Islet precursor cell (in vitro differentiated cells): ENCODE results near the gene KCNJ9.

Source experiments
- DNase-seq: peaks from one replicate; pipeline ENCODE4 v3.0.0-alpha.2; 2018

The KCNJ9 gene

DNA sequence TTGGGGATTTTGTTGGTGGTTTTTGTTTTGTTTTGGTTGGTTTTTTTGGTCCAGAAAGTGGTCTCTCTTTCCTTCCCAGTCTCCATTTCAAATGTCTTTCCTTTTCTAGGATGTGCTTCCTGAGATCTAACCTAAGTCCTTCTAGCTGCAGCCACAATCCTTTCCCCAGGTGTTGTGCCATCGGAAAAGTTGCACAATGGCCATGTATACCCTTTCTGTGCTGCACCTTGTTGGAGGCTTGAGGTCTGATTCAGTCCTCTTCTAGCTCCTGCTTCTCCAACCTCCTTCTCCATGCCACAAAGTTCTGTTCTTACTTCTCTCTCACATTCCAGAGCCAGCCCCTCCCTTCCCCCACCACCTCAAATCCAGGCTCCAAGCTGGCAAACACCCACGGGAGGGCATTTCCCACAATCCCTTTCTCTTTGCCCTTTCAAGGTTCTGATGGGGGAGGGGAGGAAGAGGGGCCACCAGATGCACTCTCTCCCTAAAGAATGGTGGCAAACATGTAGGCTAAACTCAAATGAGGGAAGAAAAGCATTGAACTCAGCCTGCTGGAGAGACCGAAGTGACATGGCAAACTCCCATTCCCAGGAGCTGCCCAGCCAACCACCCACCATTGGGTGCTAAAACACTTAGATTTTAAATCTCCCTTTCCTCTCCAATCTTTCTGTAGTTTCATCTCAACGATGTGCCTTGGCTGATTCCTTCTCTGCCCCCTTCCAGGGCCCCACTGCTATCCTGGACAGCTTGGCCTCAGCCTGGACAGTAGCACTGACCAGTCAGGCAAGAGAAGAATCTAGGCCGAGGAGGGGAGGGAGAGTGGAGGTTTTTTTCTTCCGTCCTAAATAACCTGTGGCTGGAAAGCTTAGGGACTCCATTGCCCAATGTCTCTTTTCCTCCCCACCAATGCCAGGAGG lies 14.3 kb upstream of the KCNJ9 start:
- no peak for DNase-seq

DNA sequence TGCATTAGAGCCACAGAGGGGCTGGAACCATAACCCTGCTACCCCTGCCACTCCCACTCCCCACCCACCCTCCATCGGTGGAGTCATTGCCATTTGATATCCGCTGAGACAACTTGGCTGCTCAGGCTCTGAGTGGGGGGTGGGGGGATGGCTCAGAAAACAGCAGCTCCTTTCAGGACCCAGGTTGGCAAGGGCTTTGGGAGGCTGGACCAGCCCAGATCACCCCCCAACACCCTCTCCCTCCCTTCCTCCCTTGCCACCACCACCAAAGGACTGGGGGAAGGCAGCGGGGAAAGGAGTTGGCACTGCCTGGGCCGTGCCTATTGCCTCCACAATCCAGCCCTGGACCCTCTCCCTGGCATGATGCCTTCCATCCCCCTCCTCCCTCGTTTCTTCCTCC lies 13.1 kb upstream of the KCNJ9 start:
- no peak for DNase-seq

DNA sequence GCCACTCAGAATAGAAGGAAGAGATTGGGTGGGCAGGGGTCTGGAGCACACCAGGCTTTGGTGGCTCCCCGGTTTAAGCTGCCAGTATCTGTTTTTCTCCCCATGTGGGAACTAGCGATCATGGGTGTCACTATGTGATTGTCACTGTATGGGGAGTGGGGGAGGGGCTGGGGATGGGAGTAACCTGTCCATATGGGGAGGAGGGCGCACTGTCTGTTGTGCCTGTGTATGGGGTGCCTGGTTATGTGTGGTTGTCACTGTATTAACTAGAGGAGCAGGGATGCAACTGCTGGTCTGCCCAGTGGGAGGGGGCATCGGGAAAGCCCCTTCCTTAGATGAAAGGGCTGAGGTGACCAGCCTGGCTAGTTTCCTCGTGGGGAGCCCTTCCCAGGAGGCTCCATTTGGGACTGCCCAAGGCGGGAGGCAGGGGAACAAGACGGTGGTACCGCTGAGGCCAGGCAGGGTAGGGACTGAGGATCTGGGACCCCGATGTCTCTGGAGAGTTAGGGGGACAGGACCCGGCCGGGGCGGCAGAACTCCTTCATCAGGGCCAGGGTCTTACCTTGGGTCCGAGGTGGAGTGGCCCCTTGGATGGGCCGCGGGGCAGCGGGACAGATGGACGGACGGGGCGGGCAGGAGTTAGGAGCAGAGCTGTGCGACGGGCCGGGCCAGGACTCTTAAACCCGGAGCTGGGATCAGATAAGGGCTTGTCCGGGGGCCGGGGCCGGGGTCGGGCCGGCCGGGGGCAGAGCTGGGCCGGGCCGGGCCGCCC lies 11.7 kb upstream of the KCNJ9 start, which contains the start of gene KCNJ10:
Gene KCNJ10, minus strand, starts transcription at position 701 of the 772 bp plus-strand sequence. CDS start 27,628 bp downstream, outside the sequence.
- DNase-seq = no peak

DNA sequence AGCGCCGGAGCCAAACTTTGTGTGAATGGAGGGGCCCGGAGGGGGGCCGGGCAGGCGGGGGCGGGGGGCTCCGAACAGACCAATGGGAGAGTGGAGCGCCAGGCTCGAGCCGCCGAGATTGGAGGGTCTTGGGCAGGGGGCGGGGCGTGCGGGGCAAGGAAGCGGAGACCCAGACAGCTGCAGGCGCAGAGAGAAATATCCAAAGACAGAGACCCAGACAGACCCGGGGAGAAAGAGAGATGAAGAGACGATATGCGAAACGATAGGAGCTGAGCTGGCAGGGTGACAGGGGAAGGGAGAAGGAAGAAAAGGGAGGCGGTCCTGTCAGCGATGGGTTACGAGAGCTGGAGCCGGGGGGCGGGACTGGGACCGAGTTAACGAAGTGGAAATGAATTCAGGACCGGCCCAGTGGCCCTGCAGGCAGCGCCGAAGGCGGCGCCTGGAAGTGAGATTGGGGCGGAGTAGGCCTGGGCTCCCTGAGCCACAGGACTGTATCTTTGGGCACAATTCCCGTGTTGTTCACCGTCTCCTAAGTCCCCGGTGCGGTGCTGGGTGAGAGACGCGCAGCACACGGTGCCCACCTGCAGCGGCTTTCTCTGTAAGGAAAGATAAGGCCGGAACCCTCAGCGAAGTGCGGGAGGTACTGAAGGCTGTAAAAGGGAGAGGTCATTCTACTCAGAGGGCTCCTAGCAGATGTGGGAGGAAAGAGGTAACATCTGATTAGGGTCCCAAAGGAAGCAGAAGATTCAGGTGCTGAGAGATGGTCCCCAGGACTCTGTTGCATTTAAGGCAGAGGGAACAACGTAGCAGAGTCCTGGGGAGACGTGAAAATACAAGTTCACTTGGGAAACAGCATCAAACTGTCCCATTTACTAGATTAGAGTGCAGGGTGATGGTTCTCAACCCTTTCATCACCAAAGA lies 10.8 kb upstream of the KCNJ9 start:
- peak; percentile 94 for DNase-seq

DNA sequence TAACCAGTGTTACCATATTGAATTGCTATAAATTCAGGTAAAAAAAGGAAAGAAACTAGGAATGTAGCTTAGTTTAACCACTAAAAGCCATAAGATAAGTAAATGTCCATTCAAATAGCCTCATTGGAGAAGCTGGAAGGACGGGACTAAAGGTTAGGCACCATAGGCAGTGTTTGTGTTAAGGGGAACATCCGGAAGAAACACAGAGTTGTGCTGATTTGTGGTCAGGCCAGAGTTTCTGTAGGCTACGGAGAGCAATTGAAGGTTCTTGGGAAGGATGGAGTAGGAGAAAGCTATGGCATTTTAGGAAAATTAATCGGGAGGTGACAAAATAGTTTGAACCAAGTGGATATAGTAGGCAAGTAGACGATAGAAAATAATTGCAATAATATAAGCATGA lies 10.0 kb upstream of the KCNJ9 start:
- DNase-seq = no peak

DNA sequence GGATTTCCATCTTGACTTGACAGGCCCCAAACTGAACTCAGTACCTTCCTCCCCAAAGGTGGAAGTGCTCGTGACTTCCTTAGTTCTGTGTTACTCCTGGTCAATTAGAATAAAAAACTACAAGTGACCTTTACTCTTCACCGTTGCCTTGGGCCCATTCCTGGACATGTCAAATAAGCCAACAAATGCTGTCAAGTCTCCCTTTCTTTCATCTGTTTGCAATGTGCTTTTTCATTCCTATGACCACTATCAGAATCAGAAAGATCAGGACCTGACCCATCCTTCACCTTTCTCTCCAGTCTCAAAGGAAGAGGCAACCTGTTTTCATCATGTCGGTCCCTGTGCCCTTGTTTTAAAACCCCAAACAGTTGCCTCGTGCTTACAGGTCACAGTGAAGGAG lies 6.5 kb upstream of the KCNJ9 start:
- DNase-seq = no peak

DNA sequence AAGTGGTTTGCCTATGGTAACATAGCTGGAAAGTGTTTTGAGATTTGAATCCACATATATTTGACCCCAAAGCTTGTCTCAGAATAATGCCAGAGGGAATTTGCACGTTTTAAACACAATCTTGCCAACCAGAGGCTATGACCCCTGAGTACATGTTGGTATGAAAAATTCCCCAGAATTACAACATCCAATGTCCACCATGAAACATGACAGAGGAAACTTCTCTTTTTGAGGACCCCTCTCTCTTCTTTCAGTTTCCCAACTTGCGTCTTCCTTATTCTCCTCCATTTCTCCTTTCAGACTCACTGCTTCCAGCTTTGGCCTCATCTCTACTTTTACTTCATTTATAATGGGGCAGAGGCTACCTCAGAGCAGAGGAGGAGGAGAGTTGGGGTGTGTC lies 5.5 kb upstream of the KCNJ9 start:
- no peak for DNase-seq

DNA sequence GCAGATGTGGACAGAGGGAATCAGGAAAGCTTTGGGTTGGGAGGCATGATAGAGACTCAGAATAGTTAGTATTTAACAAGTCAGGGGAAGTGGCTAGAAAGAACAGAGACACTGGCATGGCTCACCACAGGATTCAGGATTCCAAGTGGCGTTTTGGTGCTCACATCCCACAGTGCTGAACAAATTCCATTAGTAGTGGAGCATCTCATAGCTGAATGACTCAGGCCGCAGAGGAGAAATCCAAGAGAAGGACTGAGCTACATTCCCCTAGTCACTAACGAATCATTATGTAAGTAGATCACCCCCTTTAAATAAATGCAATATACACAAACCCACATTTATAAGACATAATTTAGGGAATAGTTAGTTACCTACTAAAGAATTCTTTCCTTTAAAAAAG lies 5.0 kb upstream of the KCNJ9 start:
- no peak for DNase-seq

DNA sequence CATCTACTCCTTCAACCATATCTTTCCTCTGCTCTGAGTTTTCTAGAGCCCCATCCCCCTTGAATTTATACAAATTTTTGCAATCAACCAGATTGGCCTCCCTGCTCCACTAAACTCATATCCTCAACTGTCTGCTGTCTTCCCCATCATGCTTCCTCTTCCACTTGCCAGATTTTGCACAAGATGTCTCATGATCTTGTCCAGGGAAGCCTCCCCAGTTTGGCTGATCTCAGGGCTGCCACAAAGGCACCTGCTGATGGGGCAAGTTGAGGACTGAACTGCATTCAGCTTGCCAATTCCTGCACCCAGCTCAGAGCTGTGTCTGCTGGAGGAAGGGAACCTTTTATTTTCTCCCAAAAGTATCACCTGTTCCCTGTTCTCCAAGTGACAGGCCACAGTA lies 3.9 kb upstream of the KCNJ9 start:
- no peak for DNase-seq

DNA sequence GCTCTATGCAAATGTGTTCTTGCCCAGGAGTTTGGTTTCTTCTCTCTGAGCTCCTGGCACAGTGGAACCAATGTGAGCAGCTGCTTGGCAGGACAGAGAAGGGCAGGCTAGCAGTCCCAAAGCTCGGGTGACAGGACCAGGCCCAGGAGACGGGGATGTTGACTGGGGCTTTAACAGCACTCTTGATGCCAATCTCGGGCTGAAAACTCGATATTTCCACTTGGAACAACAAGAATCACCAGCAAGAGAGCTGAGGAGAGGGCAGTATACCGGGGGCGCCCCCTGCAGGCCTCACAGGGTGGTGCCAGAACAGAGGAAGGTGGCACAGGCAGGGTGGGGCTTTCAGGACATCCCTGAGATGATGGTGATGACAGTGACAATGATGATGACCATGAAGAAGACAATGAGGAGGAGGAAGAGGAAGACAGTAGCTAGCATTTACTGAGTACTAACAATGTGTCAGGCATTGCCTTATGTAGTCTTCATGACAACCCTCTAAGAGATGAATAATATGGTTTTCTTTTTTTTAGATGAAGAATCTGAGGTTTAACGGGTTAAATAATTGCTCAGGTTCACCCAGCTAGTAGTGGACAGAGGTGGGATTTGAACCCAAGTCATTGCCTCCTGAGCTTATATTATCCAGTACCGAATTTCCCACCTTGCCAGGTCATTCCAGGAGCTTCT lies 2.7 kb upstream of the KCNJ9 start:
- DNase-seq = peak; percentile 71

DNA sequence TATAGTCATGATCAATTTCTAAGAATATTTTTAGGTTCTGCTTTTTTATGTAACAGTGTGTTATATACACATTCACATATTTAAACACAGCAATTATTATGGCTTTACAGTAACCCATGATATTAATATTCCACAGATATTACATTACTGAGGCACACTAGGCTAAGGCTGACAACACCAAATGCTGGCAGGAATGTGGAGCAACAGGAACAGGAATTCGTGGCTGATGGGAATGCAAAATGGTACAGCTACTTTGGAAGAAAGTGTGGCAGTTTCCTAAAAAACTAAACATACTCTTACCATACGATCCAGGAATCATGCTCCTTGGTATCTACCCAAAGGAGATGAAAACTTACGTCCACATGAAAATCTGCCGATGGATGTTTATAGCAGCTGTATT lies 1.9 kb upstream of the KCNJ9 start:
- DNase-seq = no peak

DNA sequence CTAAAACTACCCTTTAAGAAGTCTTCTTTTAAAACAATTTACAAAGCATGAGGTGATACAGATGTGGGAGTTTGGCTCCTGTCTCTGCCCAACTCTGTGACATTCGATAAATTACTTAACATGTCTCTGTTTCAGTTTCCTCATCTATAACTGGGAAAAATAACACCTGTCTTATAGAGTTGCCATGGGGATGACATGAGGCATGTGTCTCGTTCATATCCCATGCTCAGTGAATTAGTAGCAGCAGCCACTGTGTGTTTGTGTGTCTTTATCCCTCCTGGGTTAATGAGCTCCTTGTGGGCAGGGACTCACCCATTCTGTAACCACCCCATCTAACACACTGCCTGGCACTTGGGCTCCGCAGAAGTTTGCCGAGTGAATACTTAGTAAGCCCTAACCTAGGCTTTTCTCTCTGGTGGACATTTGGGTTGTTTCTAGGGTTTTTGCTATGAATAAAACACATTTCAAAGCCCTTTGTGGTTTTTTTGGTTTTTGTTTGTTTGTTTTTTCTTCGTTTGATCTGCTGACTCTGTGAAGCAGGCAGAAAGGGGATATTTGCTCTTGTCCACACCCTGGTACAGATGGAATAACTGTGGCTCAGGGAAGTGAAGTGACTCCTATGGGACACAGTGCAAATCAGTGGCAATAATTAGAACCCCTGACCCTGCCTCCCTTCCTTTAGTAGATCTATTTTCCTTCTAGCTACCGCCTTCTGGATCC lies 797 bp upstream of the KCNJ9 start:
- no peak for DNase-seq

DNA sequence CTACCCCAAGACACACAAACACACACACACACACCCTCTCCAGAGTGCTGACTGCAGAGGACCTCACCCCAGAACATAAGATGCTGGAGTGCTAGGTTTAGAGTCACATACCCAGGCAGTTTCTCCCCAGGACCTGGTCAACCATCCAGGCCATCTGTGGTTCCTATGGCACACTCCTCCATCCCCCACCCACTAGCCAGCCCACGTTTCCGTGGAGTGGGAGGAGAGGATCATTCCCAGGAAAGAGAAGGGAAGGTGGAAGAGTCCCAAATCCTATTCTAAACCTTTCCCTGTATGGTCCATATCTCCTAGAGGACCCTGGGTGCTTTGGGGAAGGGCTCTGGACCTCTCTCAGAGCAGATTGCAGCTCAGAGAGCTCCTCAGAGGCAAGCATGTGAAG lies 1.1 kb downstream of the KCNJ9 start:
- DNase-seq = no peak

DNA sequence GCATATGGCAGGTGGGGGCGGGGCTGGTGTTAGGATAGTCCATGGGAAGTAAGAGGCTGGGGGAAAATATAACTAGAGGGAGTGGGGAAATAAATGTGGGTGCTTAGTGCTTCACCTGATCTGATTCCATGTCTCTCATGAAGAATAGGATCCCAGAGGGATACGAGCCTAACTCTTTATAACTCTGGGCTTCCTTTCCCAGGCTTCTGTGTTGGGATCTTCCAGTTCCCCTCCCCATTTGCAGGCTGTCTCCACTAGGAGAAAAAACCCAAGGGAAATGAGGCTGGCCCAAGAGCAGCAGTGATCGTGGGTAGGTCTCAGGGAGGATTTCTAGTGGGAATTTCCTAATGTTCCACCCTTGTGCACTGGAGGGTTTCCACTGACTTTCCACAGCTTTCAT lies 1.6 kb downstream of the KCNJ9 start:
- no peak for DNase-seq

DNA sequence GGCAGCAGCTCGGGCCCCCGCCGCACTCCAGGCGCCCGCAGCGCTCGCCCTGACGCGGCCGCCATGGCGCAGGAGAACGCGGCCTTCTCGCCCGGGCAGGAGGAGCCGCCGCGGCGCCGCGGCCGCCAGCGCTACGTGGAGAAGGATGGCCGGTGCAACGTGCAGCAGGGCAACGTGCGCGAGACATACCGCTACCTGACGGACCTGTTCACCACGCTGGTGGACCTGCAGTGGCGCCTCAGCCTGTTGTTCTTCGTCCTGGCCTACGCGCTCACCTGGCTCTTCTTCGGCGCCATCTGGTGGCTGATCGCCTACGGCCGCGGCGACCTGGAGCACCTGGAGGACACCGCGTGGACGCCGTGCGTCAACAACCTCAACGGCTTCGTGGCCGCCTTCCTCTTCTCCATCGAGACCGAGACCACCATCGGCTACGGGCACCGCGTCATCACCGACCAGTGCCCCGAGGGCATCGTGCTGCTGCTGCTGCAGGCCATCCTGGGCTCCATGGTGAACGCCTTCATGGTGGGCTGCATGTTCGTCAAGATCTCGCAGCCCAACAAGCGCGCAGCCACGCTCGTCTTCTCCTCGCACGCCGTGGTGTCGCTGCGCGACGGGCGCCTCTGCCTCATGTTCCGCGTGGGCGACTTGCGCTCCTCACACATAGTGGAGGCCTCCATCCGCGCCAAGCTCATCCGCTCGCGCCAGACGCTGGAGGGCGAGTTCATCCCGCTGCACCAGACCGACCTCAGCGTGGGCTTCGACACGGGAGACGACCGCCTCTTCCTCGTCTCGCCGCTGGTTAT lies 2.8 kb downstream of the KCNJ9 start:
- DNase-seq = peak; percentile 92

DNA sequence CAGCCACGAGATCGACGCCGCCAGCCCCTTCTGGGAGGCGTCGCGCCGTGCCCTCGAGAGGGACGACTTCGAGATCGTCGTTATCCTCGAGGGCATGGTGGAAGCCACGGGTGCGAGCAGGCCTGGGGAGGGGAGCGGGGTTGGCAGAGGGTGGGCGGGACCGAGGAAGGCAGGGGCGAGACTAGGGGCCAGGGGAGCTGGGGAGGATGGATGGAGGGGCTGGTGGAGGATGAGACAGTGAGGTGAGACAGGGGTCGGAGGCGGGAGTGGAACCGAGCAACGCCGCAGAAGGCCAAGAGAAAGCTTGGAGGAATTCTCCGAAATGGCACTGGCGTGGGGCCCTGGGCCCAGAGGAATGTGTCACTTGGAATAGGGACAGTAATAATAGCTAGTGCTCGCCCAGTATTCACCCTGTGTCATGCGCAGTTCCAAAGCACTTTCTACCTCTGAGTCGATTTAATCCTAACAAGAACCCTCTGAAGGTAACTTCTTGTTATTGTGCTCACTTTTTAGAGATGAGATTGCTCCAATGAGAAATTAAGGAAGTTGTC lies 3.5 kb downstream of the KCNJ9 start:
- DNase-seq = no peak

DNA sequence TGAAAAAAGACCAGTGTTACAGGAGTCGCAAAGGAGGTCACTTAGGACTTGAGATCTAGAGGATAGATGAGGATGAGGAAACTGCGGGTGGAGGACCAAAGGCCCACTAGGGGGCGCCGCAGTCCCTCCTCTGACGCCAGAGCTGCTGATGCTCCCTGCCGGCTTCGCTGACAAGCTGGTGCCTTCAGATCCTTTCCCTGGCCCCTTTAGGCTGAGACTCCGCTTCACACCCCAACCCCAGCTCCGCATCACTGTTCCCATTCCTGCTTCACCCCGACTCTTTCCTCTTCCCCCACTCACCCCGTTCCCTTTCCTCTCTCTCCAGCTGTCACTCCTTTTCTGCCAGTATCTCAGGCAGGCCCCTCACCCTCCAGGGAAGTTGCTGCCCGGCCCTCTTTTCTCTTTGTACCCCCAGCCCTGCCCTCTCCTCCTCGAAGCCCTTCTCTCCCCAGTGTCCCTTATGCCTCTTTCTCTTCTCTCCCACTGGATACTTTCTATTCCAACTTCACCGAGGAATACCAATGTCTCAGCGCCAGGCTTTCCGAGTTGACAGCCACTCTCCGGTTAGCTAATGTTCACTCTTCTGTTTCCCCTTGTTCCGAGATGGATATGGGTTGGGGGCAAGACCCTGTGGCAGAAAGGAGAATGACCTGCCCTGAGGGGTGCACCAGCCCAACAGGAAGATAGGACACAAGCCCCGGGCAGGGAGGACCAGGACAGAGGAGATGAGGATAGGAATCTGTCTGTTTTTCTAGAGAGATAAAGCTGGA lies 4.5 kb downstream of the KCNJ9 start:
- peak; percentile 89 for DNase-seq

DNA sequence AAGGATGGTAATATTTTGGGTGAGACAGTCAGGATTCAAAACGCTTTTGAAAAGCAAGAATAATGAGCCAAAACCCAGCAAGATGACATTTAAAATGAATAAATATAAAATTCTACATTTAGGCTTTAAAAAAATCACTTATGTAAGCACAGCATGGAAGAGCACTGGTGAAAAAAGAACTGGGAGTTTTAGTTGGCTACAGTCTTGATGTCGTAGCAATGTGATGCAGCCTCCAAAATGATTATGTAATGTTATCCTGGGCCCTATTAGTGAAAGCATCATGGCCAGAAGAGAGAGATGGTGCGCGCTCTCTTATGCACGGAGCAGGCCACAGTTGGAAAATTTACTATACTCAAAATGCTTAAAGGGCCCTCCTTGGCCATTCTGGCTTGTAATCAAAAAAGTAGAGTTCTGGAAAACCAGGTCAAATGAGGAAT lies 5.1 kb downstream of the KCNJ9 start:
- no peak for DNase-seq

DNA sequence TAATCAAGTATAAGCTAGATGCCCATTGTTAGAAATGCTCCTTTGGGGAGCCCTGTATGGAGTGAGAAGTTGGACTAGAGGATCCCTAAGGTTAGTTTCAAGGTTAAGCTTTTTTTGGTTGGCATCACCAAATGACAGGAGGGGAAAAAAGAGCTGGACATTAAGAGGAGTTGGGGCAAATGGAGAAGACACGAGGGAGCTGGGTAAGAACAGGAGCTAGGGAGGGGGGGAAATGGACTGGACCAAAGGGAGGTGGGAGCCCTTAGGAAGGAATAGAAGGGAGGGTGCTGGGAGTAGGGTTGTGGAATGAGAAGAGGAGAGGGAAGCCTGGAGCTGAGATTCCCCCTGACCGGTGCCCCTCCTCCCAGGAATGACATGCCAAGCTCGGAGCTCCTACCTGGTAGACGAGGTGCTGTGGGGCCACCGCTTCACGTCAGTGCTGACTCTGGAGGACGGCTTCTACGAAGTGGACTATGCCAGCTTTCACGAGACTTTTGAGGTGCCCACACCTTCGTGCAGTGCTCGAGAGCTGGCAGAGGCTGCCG lies 5.9 kb downstream of the KCNJ9 start:
- no peak for DNase-seq
